Measurements from ENCODE around the gene MUC13. TPM values are rescaled to one million over a fixed set of nuclear protein-coding genes. Genes with fewer than 3 reads are reported as not detected.
A peak's percentile ranks its signal among the peaks of the same experiment; 100 is the strongest.

The MUC13 gene
- total RNA-seq, 4 donors from 2014 or later, result not detected

GRCh38 chr3:124862006-124862405 is 72.5 kb downstream of the MUC13 start:
- Histone ChIP-seq H3K27ac (peak overlapping the region in 3 of 4 donors; percentile 30 to 59 (median 51)), H3K4me3 (no peak overlapping the region), H3K36me3 (peaks cover 0 to 15% of the 10 kb centered on the region in 2 donors), H3K9me3 (no peaks in the 10 kb centered on the region), H3K27me3 (no peaks in the 10 kb centered on the region), H3K4me1 (peaks cover 9 to 57% (median 10%) of the 10 kb centered on the region in 3 donors)
- TF ChIP-seq POLR2AphosphoS5 (IDR thresholded peaks at IDR 0.05), result no peak
- no peak for TF ChIP-seq EP300 (IDR thresholded peaks at IDR 0.05)
- no peak for TF ChIP-seq POLR2A (IDR thresholded peaks at IDR 0.05)
- TF ChIP-seq CTCF (IDR thresholded peaks at IDR 0.05), result no peak
- WGBS, 2 donors (ENCODE audit: low coverage in 1 of 2), result no CpG with 5 or more reads among the region's 2 CpGs
- no peak for ATAC-seq

- Histone ChIP-seq H3K4me1 (peaks cover 9 to 58% (median 10%) of the 10 kb centered on the region in 3 donors), H3K27me3 (no peaks in the 10 kb centered on the region), H3K27ac (peak overlapping the region; percentile 49 to 62 (median 56)), H3K4me3 (no peak overlapping the region), H3K36me3 (peaks cover 0 to 9% of the 10 kb centered on the region in 2 donors), H3K9me3 (no peaks in the 10 kb centered on the region)
- 65 to 77% methylated on average over 9 of the region's 9 CpGs for WGBS, 2 donors (ENCODE audit: low coverage in 1 of 2)
- no peak for ATAC-seq
- TF ChIP-seq EP300 (IDR thresholded peaks at IDR 0.05) (no peak), CTCF (IDR thresholded peaks at IDR 0.05) (no peak), POLR2A (IDR thresholded peaks at IDR 0.05) (no peak), POLR2AphosphoS5 (IDR thresholded peaks at IDR 0.05) (no peak)
These were observed 73.5 kb downstream of the MUC13 start for GRCh38 chr3:124861041-124861440.

GRCh38 chr3:124860599-124860998 is 74.0 kb downstream of the MUC13 start:
- peak overlapping the region; percentile 49 to 62 (median 56) for H3K27ac ChIP-seq
- peaks cover 0 to 10% of the 10 kb centered on the region in 2 donors for H3K36me3 ChIP-seq
- peak; percentile 97 for ATAC-seq
- peaks cover 9 to 58% (median 10%) of the 10 kb centered on the region in 3 donors for H3K4me1 ChIP-seq
- no peaks in the 10 kb centered on the region for H3K9me3 ChIP-seq
- WGBS, 2 donors (ENCODE audit: low coverage in 1 of 2), result 42 to 44% methylated on average over 1 of the region's 1 CpG
- TF ChIP-seq CTCF (IDR thresholded peaks at IDR 0.05), result no peak
- no peak for TF ChIP-seq POLR2A (IDR thresholded peaks at IDR 0.05)
- peak; percentile 92 for TF ChIP-seq POLR2AphosphoS5 (IDR thresholded peaks at IDR 0.05)
- no peak for TF ChIP-seq EP300 (IDR thresholded peaks at IDR 0.05)
- H3K27me3 ChIP-seq, result no peaks in the 10 kb centered on the region
- H3K4me3 ChIP-seq, result no peak overlapping the region

- no peak for ATAC-seq
- Histone ChIP-seq H3K9me3 (no peaks in the 10 kb centered on the region), H3K36me3 (peaks cover 0 to 19% of the 10 kb centered on the region in 2 donors), H3K27me3 (no peaks in the 10 kb centered on the region), H3K27ac (peak overlapping the region in 3 of 4 donors; percentile 43 to 62 (median 51)), H3K4me3 (no peak overlapping the region), H3K4me1 (peaks cover 9 to 54% (median 10%) of the 10 kb centered on the region in 3 donors)
- TF ChIP-seq CTCF (IDR thresholded peaks at IDR 0.05) (no peak), EP300 (IDR thresholded peaks at IDR 0.05) (no peak), POLR2AphosphoS5 (IDR thresholded peaks at IDR 0.05) (no peak), POLR2A (IDR thresholded peaks at IDR 0.05) (no peak)
- WGBS, 2 donors (ENCODE audit: low coverage in 1 of 2), result 72 to 75% methylated on average over 2 of the region's 7 CpGs
These were observed 75.5 kb downstream of the MUC13 start for GRCh38 chr3:124859025-124859424.

- WGBS, 2 donors (ENCODE audit: low coverage in 1 of 2), result 47% methylated on average over 1 of the region's 1 CpG; no CpG with 5 or more reads in 1 of the 2 donors
- no peak for ATAC-seq
- Histone ChIP-seq H3K4me1 (peaks cover 9 to 50% (median 10%) of the 10 kb centered on the region in 3 donors), H3K4me3 (no peak overlapping the region), H3K27me3 (no peaks in the 10 kb centered on the region), H3K9me3 (no peaks in the 10 kb centered on the region), H3K27ac (peak overlapping the region in 2 of 4 donors; percentile 32 to 62), H3K36me3 (peaks cover 0 to 19% of the 10 kb centered on the region in 2 donors)
- TF ChIP-seq EP300 (IDR thresholded peaks at IDR 0.05) (no peak), POLR2A (IDR thresholded peaks at IDR 0.05) (no peak), CTCF (IDR thresholded peaks at IDR 0.05) (no peak)
These were observed 76.3 kb downstream of the MUC13 start for GRCh38 chr3:124858275-124858674.
